ENCODE results near the gene RPIA. TPM values are rescaled to one million over a fixed set of nuclear protein-coding genes. Genes with fewer than 3 reads are reported as not detected.
"Not testable (repeated sequence)": the region's sequence is repeated elsewhere in the genome, so short reads cannot be mapped to it uniquely, and the experiment has no call there.

The RPIA gene
- total and polyA plus RNA-seq, 2 donors (not counting 1 experiment from before 2014, with no cell fraction given): 6.4 to 9.4 TPM

DNA sequence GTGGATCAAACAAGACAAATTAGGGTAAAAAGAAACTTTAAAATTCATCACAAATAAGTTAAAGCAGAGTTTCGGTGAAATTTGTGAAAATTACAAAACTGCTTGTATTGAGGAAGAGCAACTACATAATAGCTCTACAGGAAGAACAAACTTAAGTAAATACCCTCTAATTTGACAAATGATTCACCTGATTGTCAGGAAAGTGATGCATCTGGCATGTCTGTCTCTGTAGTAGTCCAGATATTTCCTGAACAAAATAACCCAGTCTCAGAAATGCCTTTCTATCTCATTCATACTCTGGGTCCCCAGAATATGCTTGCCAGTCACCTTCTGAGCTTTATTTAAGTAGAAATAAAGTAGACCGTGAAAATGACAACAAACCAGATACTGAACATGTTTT, 104.5 kb downstream of the RPIA start:
- not testable (repeated sequence) for H3K4me2 ChIP-seq (ENCODE audit: extremely low read depth, insufficient read depth, low read length); H4K20me1 ChIP-seq (ENCODE audit: control insufficient read depth, extremely low read depth, insufficient read depth, low read length); H3K9ac ChIP-seq (ENCODE audit: insufficient read depth, low read length); H2AFZ ChIP-seq (ENCODE audit: low read length); H3K4me3 ChIP-seq (replicated peaks in 1 of 4; ENCODE audit: control extremely low read depth in 1 of 4, insufficient read depth in 1 of 4, low read depth in 3 of 4, low read length in 4 of 4); DNase-seq (ENCODE audit: low read depth in 2 of 2); H3K27me3 ChIP-seq (ENCODE audit: control insufficient read depth, insufficient read depth, low read length); H3K4me1 ChIP-seq (ENCODE audit: control insufficient read depth, extremely low read depth, insufficient read depth, low read length); H3K9me3 ChIP-seq (ENCODE audit: control insufficient read depth, insufficient read depth, low read depth, low read length); H3K79me2 ChIP-seq (ENCODE audit: control insufficient read depth, insufficient read depth, low read length); H3K27ac ChIP-seq (ENCODE audit: insufficient read depth, low read length); H3K36me3 ChIP-seq (ENCODE audit: control insufficient read depth, insufficient read depth, low read length)

DNA sequence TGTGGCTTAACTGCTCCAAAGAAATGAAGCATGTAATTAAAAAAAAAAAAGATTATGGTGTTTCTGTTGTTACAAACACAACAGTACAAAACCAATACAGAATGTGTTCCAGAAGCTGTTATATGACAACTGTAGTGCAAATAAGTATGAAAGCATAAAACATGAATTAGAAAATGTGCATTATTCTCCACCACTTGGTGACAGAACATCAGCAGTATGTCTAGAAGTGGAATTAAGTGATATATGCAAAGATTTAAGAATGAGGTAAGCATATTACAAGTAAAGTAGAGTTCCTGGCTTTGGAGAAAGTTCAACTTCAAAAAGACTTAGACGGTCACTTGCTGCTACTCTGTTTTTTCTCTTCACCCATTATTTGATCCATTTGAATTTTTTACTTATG, 105.0 kb downstream of the RPIA start:
- not testable (repeated sequence) for H3K4me1 ChIP-seq (ENCODE audit: control insufficient read depth, extremely low read depth, insufficient read depth, low read length); H3K4me3 ChIP-seq (replicated peaks in 1 of 4; ENCODE audit: control extremely low read depth in 1 of 4, insufficient read depth in 1 of 4, low read depth in 3 of 4, low read length in 4 of 4); DNase-seq (ENCODE audit: low read depth in 2 of 2); H3K27me3 ChIP-seq (ENCODE audit: control insufficient read depth, insufficient read depth, low read length); H4K20me1 ChIP-seq (ENCODE audit: control insufficient read depth, extremely low read depth, insufficient read depth, low read length); H3K9ac ChIP-seq (ENCODE audit: insufficient read depth, low read length); H3K79me2 ChIP-seq (ENCODE audit: control insufficient read depth, insufficient read depth, low read length); H3K36me3 ChIP-seq (ENCODE audit: control insufficient read depth, insufficient read depth, low read length); H2AFZ ChIP-seq (ENCODE audit: low read length); H3K4me2 ChIP-seq (ENCODE audit: extremely low read depth, insufficient read depth, low read length); H3K9me3 ChIP-seq (ENCODE audit: control insufficient read depth, insufficient read depth, low read depth, low read length); H3K27ac ChIP-seq (ENCODE audit: insufficient read depth, low read length)

DNA sequence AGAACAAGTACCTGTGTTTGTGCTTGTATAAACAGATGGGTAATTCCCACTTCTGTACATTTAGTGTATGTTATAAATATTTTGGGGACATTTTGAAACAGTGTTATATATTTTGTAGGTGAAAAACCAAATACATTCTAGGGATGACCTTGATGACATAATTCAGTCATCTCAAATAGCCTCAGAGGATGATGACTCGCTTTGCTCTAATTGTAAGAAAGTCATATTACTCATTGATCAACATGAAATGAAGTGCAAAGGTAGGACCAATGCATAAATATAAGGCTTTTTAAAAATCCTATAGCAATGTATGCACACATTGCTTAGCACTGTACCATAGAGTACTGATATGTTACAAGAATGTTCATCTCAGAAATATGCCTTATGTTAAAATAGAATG, 105.7 kb downstream of the RPIA start:
- not testable (repeated sequence) for H3K4me3 ChIP-seq (replicated peaks in 1 of 4; ENCODE audit: control extremely low read depth in 1 of 4, insufficient read depth in 1 of 4, low read depth in 3 of 4, low read length in 4 of 4); H3K9ac ChIP-seq (ENCODE audit: insufficient read depth, low read length); H3K4me2 ChIP-seq (ENCODE audit: extremely low read depth, insufficient read depth, low read length); DNase-seq (ENCODE audit: low read depth in 2 of 2); H3K4me1 ChIP-seq (ENCODE audit: control insufficient read depth, extremely low read depth, insufficient read depth, low read length); H3K36me3 ChIP-seq (ENCODE audit: control insufficient read depth, insufficient read depth, low read length); H3K27ac ChIP-seq (ENCODE audit: insufficient read depth, low read length); H3K9me3 ChIP-seq (ENCODE audit: control insufficient read depth, insufficient read depth, low read depth, low read length); H2AFZ ChIP-seq (ENCODE audit: low read length); H3K27me3 ChIP-seq (ENCODE audit: control insufficient read depth, insufficient read depth, low read length); H3K79me2 ChIP-seq (ENCODE audit: control insufficient read depth, insufficient read depth, low read length); H4K20me1 ChIP-seq (ENCODE audit: control insufficient read depth, extremely low read depth, insufficient read depth, low read length)

Other genes starting within 250 kb of the RPIA start
- not detected in 2 replicates for gene FOXI3, start 239.0 kb upstream of the RPIA start, total RNA-seq
- gene FOXI3, start 239.0 kb upstream of the RPIA start, polyA plus RNA-seq: not detected in 2 replicates
- 19.8 and 20.3 TPM in 2 replicates for gene EIF2AK3, start 64.2 kb upstream of the RPIA start, total RNA-seq
- gene EIF2AK3, start 64.2 kb upstream of the RPIA start, polyA plus RNA-seq: 8.8 and 11.9 TPM in 2 replicates